HL-60/S4 treated with phorbol 12-myristate 13-acetate at 8.2 ng/mL for 4 days and 3 days (cell line): ENCODE results near the gene TMIGD3.

Experiments
- in situ Hi-C: fragments of 300-500 bp; cut with MboI; formaldehyde crosslinking; loops from 2 replicates; pipeline ENCODE4 v1.15.0; 2022; ENCODE audit warnings: low sequenced_read_pairs

Gene TMIGD3

DNA sequence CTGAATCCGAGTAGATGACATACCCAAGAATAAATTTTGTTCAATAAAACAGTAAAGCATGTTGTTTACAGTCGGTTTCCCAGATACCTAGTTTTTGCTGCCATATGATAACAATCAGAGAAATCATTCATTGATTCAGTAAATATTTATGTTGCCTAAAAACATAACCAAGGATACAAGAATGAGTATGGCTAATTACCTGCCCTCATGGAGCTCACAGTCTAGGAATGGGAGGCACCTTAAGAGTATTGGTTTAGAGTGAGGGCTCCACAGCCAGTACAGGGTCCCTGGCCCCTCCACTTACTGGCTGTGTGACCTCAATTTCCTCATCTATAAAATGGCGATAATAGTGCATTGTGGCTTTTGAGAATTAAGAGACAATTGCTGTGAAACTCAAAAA, 53.2 kb downstream of the TMIGD3 start:
- in situ Hi-C loops: no loop called here

DNA sequence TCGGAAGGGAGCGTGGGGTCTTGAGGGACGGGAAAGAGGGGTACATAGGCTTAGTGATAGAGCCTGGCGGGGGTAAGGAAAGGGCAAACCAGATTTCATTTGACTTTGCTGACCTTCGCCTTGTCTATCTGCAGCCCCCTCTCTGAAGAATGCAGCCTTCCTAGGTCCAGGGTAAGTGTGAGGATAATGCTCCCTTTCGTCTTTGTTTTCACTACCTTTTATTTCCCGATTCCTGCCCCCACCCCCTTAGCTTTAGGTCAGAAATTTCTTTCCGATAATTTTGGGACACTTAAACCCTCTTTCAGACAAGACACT, 53.8 kb downstream of the TMIGD3 start:
- in situ Hi-C loops: no loop called here

DNA sequence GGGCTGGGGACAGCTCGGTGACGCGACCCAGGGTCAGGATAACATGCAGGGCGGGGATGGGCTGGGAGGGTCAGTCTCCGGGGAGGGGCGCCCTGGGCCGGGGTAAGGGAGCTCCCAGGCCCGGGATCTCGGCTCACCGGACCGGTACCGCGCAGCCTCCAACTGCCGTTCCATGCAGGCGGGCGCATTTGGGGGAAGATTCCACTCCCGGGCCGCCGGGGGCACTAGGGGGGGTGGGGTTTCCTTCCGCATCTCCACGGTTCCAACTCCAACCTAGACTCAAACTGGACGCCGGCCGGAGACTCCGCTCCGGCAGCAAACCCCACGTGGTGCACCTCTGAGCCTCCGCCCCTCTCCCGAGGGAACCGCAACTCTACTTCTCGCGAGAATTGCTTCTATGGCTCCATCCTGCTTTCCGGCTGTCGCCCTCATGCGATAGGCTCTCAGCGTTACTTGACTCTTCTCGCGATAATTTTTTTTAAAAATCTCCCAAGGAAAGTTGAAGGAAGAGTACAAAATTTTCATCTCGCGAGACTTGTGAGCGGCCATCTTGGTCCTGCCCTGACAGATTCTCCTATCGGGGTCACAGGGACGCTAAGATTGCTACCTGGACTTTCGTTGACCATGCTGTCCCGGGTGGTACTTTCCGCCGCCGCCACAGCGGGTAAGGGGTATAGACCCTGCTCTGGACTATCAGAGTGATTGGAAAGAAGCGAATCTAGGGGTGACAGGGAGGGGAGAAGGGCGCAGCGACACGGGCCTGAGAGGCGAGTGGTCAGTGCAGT, 54.3 kb downstream of the TMIGD3 start, which contains the start of the genes ATP5PB and WDR77:
Gene ATP5PB, plus strand, starts transcription at position 547 of the 785 bp plus-strand sequence. Its CDS starts 78 bp downstream, at position 625.
Gene WDR77, minus strand, starts transcription at position 339 of the 785 bp plus-strand sequence. Its CDS starts 87 bp downstream, at position 252.
- in situ Hi-C loops: no loop called here

DNA sequence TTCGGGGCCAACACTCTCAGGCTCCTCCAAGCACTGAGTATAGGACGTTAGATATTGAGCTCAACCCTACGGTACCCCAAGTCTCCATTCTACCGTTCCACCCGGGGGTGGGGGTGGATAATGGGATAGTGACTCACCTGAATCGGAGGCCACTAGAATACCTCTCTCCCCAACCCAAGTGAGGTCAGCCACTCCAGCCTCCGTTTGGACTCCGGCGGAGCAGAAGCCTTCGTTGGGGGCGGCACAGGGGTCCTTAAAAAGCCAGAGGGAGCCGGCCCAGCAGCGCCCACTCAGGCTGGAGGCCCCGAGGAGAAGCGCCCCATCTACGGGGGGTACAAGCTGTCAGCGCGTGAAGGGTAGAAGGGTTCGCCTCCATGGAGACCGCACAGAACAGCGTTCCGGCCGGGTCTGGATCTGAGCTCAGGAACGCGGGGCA, 54.9 kb downstream of the TMIGD3 start:
- in situ Hi-C loops: no loop called here

DNA sequence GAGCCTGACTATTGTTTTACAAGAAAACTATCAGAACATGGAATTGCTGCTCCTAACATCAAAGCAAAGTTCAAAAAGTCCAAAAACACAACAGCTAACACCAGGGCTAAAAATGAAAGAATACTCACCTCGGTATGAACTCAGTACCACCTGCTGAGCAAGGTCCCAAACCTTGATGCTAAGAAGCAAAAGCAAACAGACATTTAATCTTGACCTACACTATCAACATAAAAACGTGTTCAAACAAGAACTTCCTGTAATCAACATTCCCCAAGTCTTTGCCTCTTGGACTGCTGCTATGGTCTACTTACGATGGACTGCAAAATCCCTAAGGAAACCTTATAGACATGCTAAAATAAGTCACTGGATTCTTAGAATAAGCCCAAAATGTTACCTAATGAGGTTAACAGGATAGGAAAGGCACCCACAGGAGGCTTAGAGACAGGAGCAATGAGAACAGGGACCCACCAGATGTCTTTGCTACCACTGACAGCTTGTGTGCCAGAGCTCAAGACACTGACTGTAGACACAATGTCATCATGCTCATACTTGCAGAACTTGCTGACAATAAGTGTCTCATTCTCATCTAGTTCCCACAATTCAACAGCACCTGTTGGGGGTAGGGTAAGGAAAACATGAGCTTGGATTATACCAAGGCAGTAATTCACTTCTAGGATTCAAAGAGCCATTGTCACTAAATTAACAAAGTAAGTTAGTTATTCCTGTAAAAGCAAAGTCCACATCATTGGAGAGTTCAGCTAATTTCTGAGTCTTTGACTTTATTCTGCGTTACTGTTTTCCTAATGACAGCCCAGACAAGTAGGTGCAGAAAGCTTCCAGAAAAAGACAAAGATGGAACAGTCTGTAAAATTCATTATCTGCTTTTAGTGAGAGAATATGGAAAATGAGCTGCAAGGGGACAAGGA, 56.2 kb downstream of the TMIGD3 start:
- in situ Hi-C loops: no loop called here

DNA sequence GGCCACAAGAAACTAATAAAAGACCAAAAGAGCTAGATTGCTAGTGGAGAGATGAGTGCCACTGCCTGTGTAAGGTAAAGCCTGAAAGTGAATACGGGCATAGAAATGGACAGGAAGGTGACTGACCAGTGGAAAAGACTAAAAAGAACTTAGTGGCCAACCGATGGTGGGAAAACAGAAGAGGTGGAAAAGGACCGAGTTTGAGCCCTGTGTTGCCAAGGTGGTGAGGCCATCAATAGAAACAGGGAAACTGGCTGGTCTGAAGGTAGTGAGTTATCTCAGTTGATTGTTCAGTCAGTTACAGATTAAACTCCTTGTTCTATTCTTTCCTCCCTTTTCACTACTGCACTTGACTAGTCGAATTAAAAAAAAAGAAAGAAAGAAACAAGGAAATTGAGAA, 56.9 kb downstream of the TMIGD3 start:
- in situ Hi-C loops: no loop called here

DNA sequence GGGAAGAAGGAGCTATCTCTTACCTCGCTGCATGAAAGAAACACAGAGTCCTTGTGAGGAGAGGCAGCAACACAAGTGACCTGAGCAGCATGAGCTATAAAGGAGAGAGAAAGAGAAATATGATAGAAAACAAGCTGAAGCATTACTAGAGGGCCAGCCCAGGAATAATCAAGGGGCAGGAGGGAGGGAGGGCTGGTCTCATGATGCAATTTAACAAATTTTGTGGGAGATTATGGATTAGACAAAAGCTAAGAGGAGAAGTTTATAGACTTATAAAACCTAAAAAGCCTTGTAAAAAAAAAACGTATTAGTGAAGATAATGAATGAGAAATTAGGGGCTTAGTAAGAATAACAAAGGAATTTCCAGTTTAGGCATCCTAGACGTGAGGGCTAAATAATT, 59.4 kb downstream of the TMIGD3 start:
- in situ Hi-C loops: no loop called here

DNA sequence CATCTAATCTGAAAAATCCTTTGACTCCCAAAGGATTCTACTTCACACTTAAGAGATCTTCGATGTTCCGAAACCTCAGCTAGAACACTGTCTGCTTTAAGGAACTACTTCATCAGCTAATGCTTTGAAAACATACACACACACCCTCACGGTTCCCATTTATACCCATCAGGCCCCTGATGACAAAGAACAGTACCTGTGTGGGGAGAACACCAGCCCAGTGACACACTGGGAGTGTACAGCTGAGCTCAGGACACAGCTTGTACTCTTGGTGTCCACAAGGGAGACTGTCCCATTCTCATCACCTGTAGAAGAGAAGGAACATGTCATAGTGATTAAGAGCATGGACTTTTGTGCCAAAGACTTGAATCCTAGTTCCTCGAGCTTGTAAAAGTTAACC, 61.0 kb downstream of the TMIGD3 start:
- in situ Hi-C loops: no loop called here

DNA sequence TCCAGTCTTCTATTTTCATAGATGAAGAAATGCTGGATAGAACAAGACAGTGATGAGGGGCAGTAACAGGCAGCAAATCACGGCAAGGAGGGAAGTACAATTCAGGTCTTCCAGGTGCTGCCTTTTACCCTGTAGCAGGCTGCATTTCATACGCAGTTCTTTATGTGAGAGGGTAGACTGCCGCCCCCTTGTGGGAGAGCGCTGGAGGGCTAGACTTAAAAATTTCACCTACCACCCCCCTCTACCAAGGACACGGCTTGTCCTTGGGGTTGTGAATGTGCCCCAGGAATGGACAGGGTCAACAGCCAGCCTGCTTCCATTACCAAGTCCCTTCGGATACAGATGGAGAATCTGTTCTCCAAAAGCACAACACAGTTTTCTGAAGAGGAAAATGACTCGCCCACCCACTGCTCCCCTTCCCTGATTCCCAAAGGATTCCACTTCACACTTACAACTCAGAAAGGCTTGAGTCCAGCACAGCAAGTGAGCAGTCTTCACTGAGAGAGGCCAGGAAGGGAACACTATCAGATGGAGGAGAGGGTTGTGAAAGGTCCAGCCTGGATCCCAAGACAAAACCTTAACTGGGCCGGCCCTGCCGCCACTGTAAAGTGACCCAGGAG, 61.8 kb downstream of the TMIGD3 start:
- in situ Hi-C loops: no loop called here

DNA sequence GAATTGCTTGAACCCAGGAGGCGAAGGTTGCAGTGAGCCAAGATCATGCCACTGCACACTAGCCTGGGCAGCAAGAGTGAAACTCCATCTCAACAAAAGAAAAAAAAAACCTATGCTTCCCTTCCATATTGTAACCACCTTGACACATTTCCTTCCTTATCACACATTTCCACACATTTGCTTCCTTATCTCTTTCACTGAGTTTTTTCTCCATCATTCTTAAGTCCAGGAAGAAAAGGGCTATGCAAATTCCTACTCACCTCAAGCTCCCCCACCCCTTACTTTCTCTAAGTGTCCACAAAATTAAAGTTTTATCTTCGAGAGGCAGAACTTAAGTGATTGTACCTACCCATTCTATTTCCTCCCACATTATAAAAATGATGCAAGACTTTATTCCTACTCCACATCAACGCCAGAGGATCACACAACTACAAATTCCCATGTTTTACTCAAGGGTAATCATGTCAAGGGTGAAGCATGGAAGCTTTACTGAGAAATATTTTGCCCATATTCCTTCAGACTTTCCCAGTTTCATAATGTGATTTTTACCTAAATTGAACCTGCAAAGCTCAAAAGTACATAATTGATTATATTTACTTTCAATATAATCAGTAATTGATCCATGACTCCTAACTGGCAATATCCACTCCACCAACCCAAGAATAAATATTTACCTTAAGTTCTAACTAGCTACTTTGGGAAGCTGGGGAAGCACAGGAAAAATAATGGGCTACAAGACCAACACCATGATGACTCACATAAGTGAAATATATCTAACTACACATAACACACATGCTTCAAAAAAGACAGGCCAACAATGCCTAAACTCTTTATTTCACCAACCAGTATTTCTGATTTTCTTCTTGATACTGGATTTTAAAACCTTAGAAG, 63.7 kb downstream of the TMIGD3 start:
- in situ Hi-C loops: no loop called here

DNA sequence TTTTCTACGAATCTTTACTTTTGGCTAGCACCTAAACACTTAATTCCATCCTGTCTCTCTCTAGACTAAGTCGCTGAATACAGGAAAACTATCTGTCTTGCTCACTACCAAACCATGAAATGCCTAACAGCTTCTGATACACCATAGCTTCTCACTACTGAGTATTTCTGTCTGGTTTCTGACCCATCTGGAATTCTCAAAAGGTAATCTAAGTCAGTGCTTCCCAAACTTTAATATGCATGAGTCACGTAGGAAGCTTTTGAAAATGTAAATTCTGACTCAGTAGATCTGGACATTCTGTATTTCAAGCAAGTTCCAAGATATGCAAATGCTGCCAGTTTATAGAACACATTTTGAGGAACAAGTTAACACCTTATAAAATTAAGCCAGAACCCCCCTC, 66.7 kb downstream of the TMIGD3 start:
- in situ Hi-C loops: no loop called here
